Middle frontal gyrus (tissue), 1 donor: Measurements from ENCODE around the gene CXCL14.
"Not testable (repeated sequence)": the region's sequence is repeated elsewhere in the genome, so short reads cannot be mapped to it uniquely, and the experiment has no call there.

Experiments used
- DNase-seq: peaks from one replicate; pipeline ENCODE4 v3.0.0-alpha.2; 2015; ENCODE audit warnings: low spot score; ENCODE audit errors: extremely low spot score

Gene CXCL14

GRCh38 chr5:135543485-135544304 is 35.1 kb downstream of the CXCL14 start:
- DNase-seq, result no peak

GRCh38 chr5:135543001-135543484 is 35.7 kb downstream of the CXCL14 start:
- no peak for DNase-seq

GRCh38 chr5:135541807-135542502 is 36.8 kb downstream of the CXCL14 start:
- DNase-seq, result no peak

- DNase-seq, result no peak
Observed at GRCh38 chr5:135539430-135540005, 39.3 kb downstream of the CXCL14 start.

- no peak for DNase-seq
Observed at GRCh38 chr5:135538261-135538660, 40.5 kb downstream of the CXCL14 start.

GRCh38 chr5:135537745-135538144 is 41.0 kb downstream of the CXCL14 start:
- DNase-seq, result no peak

- DNase-seq, result no peak
Observed at GRCh38 chr5:135537271-135537670, 41.5 kb downstream of the CXCL14 start.

- DNase-seq, result no peak
Observed at GRCh38 chr5:135535820-135536801, 42.7 kb downstream of the CXCL14 start, which contains the start of gene NEUROG1. NEUROG1 (minus strand) TSS chr5:135535964; CDS start chr5:135535690, 274 bp downstream.

GRCh38 chr5:135535420-135535819 is 43.4 kb downstream of the CXCL14 start:
- no peak for DNase-seq

- no peak for DNase-seq
Observed at GRCh38 chr5:135534609-135535419, 44.0 kb downstream of the CXCL14 start.

- DNase-seq, result no peak
Observed at GRCh38 chr5:135533794-135534193, 45.0 kb downstream of the CXCL14 start.

- no peak for DNase-seq
Observed at GRCh38 chr5:135533334-135533733, 45.5 kb downstream of the CXCL14 start.

- not testable (repeated sequence) for DNase-seq
Observed at GRCh38 chr5:135529576-135529975, 49.2 kb downstream of the CXCL14 start.

GRCh38 chr5:135526924-135527323 is 51.9 kb downstream of the CXCL14 start:
- no peak for DNase-seq

- no peak for DNase-seq
Observed at GRCh38 chr5:135521964-135522363, 56.8 kb downstream of the CXCL14 start.
